Mesenteric fat pad (tissue), 1 donor: ENCODE measurements around the gene ADGRG6. TPM values are rescaled to one million over a fixed set of nuclear protein-coding genes. Genes with fewer than 3 reads are reported as not detected.

Experiments used
- DNase-seq: peaks from one replicate; pipeline ENCODE4 v3.0.0-alpha.2; 2020; ENCODE audit warnings: low spot score
- total RNA-seq: library from RNA; stranded (reverse); fragmentation: NEBNext Ultra II Directional; extraction: Animal tissue kit (Norgen Biotek cat#: 25700); gene quantifications from one replicate; pipeline ENCODE4 v1.2.1, GENCODE V29; 2021
- donor health status: DM: yes; HTN: yes; CAD: no.

ADGRG6 gene
- total RNA-seq, 1 donor from 2014 or later: 8.0 TPM

GRCh38 chr6:142321451-142321850 is 19.6 kb downstream of the ADGRG6 start:
- DNase-seq: no peak

GRCh38 chr6:142322066-142322465 is 20.3 kb downstream of the ADGRG6 start:
- no peak for DNase-seq

DNA sequence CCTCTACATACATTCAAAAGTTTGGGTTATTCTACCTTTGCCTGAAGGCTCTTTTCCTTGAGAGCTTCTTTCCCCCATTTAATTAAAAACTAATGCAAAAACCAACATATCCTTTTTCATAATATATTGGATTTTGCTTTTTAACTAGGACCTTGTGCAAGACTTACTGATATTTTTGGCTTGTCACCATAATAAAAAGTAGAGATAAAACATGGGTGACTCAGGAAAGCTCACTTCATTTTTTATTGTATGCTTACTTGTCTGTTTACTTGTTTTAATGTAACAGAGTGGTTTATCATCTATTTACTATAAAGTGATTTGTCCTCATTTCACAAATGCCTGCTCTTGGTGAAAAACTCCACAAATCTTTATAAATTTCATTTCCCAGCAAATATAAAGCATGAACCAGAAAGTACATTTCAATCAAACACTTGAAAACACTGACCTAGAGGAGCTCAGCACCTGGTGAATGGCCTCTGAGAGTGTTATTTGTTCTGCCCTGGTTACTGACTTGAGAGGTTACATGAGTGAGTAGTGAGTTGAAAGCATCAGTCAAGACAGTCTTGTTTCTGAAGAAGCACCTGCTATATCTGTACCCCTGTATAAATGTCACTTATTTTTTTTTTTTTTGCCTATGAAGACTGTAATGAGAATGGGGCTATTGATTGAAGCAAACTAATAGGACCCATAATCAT is 20.8 kb downstream of the ADGRG6 start:
- DNase-seq: no peak

- no peak for DNase-seq
These were observed 21.6 kb downstream of the ADGRG6 start for GRCh38 chr6:142323377-142323776.

GRCh38 chr6:142324111-142324510 is 22.3 kb downstream of the ADGRG6 start:
- no peak for DNase-seq

DNA sequence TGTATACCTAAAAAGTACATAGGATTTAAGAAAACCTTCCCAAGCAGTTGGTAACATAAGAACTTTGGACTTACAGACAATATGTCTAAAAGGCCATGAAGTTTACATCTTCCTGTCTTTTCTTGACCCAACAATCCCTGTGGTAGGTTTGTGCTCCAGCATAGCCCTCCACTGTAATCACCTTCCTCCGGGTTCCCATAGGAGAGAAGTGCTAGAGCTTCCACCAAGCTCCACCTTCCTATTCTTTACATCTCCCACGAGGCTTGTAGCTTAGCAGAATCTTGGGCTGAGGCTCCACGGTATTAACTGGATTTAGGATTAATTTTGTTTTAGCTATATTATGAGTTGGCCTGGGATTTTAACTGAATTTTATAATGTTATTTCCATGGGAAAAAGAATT is 23.3 kb downstream of the ADGRG6 start:
- no peak for DNase-seq

- DNase-seq: no peak
These were observed 24.7 kb downstream of the ADGRG6 start for GRCh38 chr6:142326540-142326939.

GRCh38 chr6:142328070-142328469 is 26.3 kb downstream of the ADGRG6 start:
- DNase-seq: no peak

DNA sequence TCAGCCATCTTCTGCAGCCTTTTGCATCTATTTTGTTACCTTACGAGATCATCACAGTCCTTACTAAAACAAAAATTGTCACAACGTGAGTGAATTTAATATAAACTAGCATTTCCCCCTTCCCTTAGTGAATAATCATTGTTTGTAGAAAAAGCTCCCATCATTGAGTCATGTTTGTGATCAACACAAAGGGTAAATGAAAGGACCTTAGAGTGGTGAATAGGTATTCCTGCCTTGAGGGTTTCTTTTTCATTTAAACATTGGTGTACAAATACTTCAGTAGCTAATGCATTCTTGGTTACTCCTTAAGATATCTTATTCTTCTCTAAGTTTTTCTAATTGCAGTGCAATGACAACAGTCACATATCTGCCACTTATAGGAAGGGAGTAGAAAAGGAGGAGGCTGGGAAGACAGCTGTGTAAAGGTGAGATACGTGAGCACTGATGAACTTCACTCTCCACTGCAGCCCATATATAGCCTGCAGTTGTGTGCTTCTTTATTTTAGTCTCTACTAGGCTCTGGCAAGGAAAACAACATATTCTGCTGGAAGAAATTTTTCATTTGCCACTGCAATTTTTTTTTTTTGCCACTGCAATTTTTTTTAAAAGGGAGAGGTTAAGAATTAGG is 27.8 kb downstream of the ADGRG6 start:
- DNase-seq: no peak

DNA sequence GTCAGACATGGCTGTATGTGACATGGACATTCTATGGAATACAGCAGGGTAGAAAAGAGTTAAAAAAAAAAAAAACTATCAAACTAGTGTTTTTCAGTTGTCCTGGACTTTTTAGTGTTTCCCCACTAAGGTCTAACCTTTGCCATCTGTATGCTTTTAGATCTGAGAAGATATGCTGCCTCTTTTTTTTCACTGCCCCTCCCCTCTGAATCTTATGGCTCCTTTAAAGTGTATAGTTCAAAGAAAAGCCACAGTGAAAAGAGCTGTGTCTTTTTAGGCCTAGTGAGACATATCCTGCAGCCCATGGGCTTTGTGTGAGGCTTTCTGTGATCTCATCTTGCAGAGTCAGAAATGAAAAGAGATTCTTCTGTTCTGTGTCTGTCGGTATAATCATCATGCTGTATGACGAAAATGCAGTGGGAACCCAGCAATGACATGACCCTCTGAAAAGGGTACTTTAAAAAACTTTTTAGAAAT is 29.3 kb downstream of the ADGRG6 start:
- DNase-seq: no peak

DNA sequence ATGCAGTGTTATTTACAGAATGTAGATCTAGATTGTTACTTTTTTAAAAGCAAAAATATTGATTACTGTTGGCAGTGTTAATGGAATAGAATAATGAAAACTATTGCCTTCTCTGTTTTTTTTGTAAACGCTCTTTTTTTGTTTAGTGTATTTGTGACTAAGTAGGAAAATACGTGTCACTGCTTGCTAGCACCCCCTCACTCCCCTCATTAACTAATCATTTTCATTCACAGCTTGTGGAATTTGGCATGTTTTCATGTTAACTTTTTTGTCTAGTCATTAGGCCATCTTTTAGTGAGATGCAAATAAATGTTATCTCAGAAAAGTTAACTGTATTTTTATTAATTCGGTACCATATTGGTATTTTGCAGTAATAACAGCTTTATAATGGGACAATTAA is 29.8 kb downstream of the ADGRG6 start:
- no peak for DNase-seq

- no peak for DNase-seq
These were observed 30.7 kb downstream of the ADGRG6 start for GRCh38 chr6:142332393-142333098.

DNA sequence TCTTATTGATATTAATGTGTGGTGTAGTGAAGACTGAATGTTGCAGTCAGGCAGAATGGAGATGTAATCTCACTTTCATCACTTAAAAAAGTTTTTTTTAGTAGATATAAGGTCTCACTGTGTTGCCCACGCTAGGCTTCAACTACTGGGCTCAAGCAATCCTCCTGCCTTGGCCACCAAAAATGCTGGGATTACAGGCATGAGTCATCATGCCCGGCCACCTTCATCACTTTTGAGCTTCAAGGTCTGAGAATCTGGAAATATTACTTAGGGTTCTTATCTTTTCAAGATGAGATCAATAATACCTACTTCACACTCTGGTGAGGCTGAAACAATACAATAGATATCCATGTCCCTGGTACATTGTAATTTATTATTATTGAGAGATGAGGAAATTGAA is 31.6 kb downstream of the ADGRG6 start:
- no peak for DNase-seq

- no peak for DNase-seq
These were observed 32.5 kb downstream of the ADGRG6 start for GRCh38 chr6:142334294-142334693.

DNA sequence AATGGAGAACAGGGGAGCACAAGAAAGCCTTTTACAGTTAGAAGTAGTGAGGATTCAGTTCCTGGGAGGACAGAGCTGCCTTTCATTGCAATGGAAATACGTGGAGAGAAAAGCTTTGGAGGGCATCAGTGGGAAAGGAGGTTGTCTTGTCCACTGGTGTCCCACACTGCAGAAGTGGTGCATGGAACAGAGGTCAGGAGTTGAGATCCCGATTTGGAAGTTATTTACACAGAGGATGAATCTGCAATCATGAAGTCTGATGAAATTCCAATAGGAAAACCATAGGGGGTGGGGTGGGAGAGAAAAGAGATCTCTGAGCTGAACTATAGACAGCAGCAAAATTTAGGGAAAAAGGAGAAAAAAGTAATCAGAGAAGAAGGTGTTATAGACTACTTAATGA is 33.6 kb downstream of the ADGRG6 start:
- no peak for DNase-seq

GRCh38 chr6:142336183-142336582 is 34.4 kb downstream of the ADGRG6 start:
- no peak for DNase-seq

- no peak for DNase-seq
These were observed 35.0 kb downstream of the ADGRG6 start for GRCh38 chr6:142336787-142337186.

DNA sequence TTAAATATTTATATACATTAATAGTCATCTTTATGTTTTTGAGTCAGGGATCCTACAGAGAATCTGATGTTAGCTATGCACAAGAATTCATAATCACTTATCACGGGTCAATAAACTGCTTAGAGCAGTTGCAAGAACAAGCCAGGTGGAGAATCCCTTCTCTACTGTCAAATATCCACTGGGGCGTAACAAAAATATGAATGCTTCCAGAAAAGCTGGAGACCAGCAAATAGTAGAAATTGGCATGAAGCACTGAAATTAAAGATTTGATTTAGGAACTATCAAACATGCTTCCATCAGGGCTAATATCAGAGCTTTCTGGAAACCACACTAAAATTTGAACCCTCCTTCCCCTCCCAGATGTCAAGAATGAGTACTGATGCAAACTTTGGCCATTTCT is 37.3 kb downstream of the ADGRG6 start:
- no peak for DNase-seq

DNA sequence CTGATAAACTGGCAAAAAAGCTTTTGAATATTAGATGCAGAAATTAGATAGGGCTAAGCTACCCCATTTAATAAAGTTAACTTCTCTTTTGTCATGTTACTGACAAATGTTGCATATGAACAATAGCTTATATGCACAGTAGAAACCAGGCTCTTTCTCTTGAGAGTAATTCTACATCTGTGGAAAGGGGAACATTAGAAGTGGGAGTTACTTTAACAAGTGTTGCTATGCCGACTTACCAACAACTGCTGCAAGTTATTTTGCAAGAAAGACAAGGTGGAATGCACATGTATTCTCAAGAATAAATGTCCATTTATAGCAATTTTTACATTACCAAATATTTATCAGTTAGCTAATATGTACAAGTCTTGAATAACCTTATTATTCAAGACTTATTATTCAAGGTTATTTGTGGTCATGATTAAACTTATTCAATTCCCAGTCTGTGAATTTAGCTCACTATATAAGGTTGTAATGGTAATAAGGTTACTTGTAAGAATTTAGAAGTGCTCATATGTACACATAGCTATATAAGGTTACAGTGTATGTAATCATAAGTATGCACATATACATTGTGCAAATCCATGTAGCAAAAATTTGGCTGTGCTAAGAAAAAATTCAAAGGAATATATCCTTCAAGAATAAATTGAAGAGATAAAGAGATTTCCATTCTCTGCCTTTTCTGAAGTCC is 38.3 kb downstream of the ADGRG6 start:
- DNase-seq: no peak

- DNase-seq: no peak
These were observed 40.1 kb downstream of the ADGRG6 start for GRCh38 chr6:142341855-142342330.

- no peak for DNase-seq
These were observed 41.2 kb downstream of the ADGRG6 start for GRCh38 chr6:142342986-142343385.

DNA sequence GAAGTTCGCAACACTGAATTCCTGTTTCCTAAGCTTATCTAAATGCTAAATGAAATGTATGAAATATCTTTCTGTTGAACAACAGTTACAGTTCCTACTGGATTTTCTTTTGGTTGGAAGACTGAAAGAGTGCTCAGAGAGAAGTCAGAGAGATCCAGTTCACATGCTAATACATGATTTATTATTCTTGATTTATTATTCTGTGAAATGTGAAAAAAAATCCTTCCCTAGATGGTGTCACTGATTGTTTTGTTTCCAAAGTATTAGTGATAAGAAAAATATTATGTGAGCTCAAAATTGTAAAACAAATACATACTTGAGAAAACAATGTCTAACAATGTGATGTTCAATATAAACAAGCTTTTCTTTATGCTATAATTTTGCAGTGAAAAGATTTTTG is 42.1 kb downstream of the ADGRG6 start:
- DNase-seq: no peak
